ENCODE results near the gene PITPNC1. TPM values are rescaled to one million over a fixed set of nuclear protein-coding genes. Genes with fewer than 3 reads are reported as not detected.

PITPNC1 gene
- total and polyA plus RNA-seq, 7 donors: 3.0 to 15.7 (median 5.6) TPM

GRCh38 chr17:67606471-67606870 is 229.4 kb downstream of the PITPNC1 start:
- DNase-seq: no peak
- 18 to 60% methylated on average over 10 of the region's 10 CpGs for WGBS, 2 donors
- peak overlapping the region in 1 of 4 donors; percentile 61 for H3K27ac ChIP-seq
- H3K27me3 ChIP-seq: no peaks in the 10 kb centered on the region
- H3K9me3 ChIP-seq: no peaks in the 10 kb centered on the region
- no peak overlapping the region for H3K4me3 ChIP-seq
- no peaks in the 10 kb centered on the region for H3K36me3 ChIP-seq
- intact Hi-C loops (cut with DNase I): no loop called here
- no peak for TF ChIP-seq POLR2AphosphoS5 (IDR thresholded peaks at IDR 0.05)
- no peak for TF ChIP-seq EP300 (IDR thresholded peaks at IDR 0.05)
- TF ChIP-seq CTCF (IDR thresholded peaks at IDR 0.05): no peak
- TF ChIP-seq POLR2A (IDR thresholded peaks at IDR 0.05): no peak
- H3K4me1 ChIP-seq: peaks cover 0 to 39% (median 25%) of the 10 kb centered on the region in 4 donors

- no peaks in the 10 kb centered on the region for H3K27me3 ChIP-seq
- H3K4me3 ChIP-seq: no peak overlapping the region
- H3K27ac ChIP-seq: no peak overlapping the region
- TF ChIP-seq POLR2A (IDR thresholded peaks at IDR 0.05): no peak
- H3K4me1 ChIP-seq: peaks cover 0 to 39% (median 25%) of the 10 kb centered on the region in 4 donors
- H3K9me3 ChIP-seq: no peaks in the 10 kb centered on the region
- WGBS, 2 donors: 50 to 82% methylated on average over 10 of the region's 10 CpGs
- DNase-seq: no peak
- H3K36me3 ChIP-seq: no peaks in the 10 kb centered on the region
- intact Hi-C loops (cut with DNase I): no loop called here
These were observed 230.0 kb downstream of the PITPNC1 start for GRCh38 chr17:67606896-67607604.

GRCh38 chr17:67610061-67610460 is 233.0 kb downstream of the PITPNC1 start:
- DNase-seq: no peak
- Histone ChIP-seq H3K9me3 (no peaks in the 10 kb centered on the region), H3K4me1 (peaks cover 0 to 30% (median 17%) of the 10 kb centered on the region in 4 donors), H3K4me3 (no peak overlapping the region), H3K27me3 (no peaks in the 10 kb centered on the region), H3K27ac (no peak overlapping the region), H3K36me3 (no peaks in the 10 kb centered on the region)
- WGBS, 2 donors: 97% methylated on average over 8 of the region's 8 CpGs
- intact Hi-C loops (cut with DNase I): no loop called here
- TF ChIP-seq POLR2AphosphoS5 (IDR thresholded peaks at IDR 0.05) (no peak), POLR2A (IDR thresholded peaks at IDR 0.05) (no peak), CTCF (IDR thresholded peaks at IDR 0.05) (no peak), EP300 (IDR thresholded peaks at IDR 0.05) (no peak)

- 93 to 95% methylated on average over 7 of the region's 7 CpGs for WGBS, 2 donors
- intact Hi-C loops (cut with DNase I): no loop called here
- H3K36me3 ChIP-seq: no peaks in the 10 kb centered on the region
- no peak overlapping the region for H3K27ac ChIP-seq
- DNase-seq: no peak
- H3K4me3 ChIP-seq: no peak overlapping the region
- H3K9me3 ChIP-seq: no peaks in the 10 kb centered on the region
- H3K4me1 ChIP-seq: peaks cover 0 to under 1% (median 0%) of the 10 kb centered on the region in 4 donors
- H3K27me3 ChIP-seq: no peaks in the 10 kb centered on the region
- TF ChIP-seq POLR2A (IDR thresholded peaks at IDR 0.05): no peak
- TF ChIP-seq EP300 (IDR thresholded peaks at IDR 0.05): no peak
- TF ChIP-seq POLR2AphosphoS5 (IDR thresholded peaks at IDR 0.05): no peak
- TF ChIP-seq CTCF (IDR thresholded peaks at IDR 0.05): no peak
These were observed 236.9 kb downstream of the PITPNC1 start for GRCh38 chr17:67613961-67614360.

- DNase-seq: peak; percentile 70
- TF ChIP-seq CTCF (IDR thresholded peaks at IDR 0.05) (no peak), POLR2A (IDR thresholded peaks at IDR 0.05) (no peak), EP300 (IDR thresholded peaks at IDR 0.05) (no peak)
- no peaks in the 10 kb centered on the region for H3K9me3 ChIP-seq
- H3K27ac ChIP-seq: no peak overlapping the region
- no peaks in the 10 kb centered on the region for H3K27me3 ChIP-seq
- intact Hi-C loops (cut with DNase I): no loop called here
- 88% methylated on average over 13 of the region's 13 CpGs for WGBS, 2 donors
- no peak overlapping the region for H3K4me3 ChIP-seq
- H3K4me1 ChIP-seq: no peaks in the 10 kb centered on the region
- no peaks in the 10 kb centered on the region for H3K36me3 ChIP-seq
These were observed 238.0 kb downstream of the PITPNC1 start for GRCh38 chr17:67615011-67615561.
